Kidney (tissue), 14 donors: Measurements from ENCODE around the gene APOL3. TPM values are rescaled to one million over a fixed set of nuclear protein-coding genes. Genes with fewer than 3 reads are reported as not detected.
"Not testable (repeated sequence)": the region's sequence is repeated elsewhere in the genome, so short reads cannot be mapped to it uniquely, and the experiment has no call there.

Experiments
- DNase-seq, 5 donors: peaks; one replicate each; pipeline ENCODE4 v3.0.0-alpha.2; 2013 to 2020
- FAIRE-seq: peaks from 2 replicates; lab custom pipeline; 2012; peaks lifted over from hg19 to GRCh38; lab: Jason Lieb, UNC
- H3K27ac ChIP-seq, 2 donors: one replicate each; pipeline ENCODE4 v1.7.0; 2013; ENCODE audit warnings: low read depth in 2 of 2, low read length in 2 of 2, inconsistent platforms in 1 of 2
- H3K27me3 ChIP-seq: one replicate; pipeline ENCODE4 v1.7.1; 2013; ENCODE audit warnings: low read length, inconsistent platforms; ENCODE audit not compliant: control insufficient read depth, insufficient read depth
- H3K36me3 ChIP-seq, 3 donors: one replicate each; pipeline versions ENCODE4 v1.7.0 to v1.7.1; 2013; ENCODE audit warnings: low read length in 3 of 3, control low read depth in 1 of 3, inconsistent platforms in 1 of 3; ENCODE audit not compliant: insufficient read depth in 3 of 3, control insufficient read depth in 2 of 3
- H3K4me1 ChIP-seq, 3 donors: one replicate each; pipeline versions ENCODE4 v1.7.0 to v1.7.1; 2013; ENCODE audit warnings: low read length in 3 of 3, inconsistent platforms in 1 of 3, low read depth in 1 of 3; ENCODE audit not compliant: control insufficient read depth in 2 of 3, insufficient read depth in 2 of 3
- H3K4me3 ChIP-seq, 3 donors: one replicate each; pipeline versions ENCODE4 v1.7.0 to v1.8.1; 2013; ENCODE audit warnings: low read length in 3 of 3, control low read depth in 1 of 3, inconsistent platforms in 1 of 3
- H3K9ac ChIP-seq, 3 donors: one replicate each; pipeline versions ENCODE4 v1.7.0 to v1.7.1; 2013; ENCODE audit warnings: low read length in 3 of 3, control low read depth in 1 of 3, inconsistent platforms in 1 of 3
- H3K9me3 ChIP-seq, 3 donors: one replicate each; pipeline versions ENCODE4 v1.7.0 to v1.7.1; 2013; ENCODE audit warnings: low read length in 3 of 3, control low read depth in 1 of 3, inconsistent platforms in 1 of 3; ENCODE audit not compliant: control insufficient read depth in 2 of 3, insufficient read depth in 1 of 3
- intact Hi-C: fragments of 100-400 bp; cut with DNase I; formaldehyde crosslinking; loops from one replicate; pipeline ENCODE4 v1.11.1; 2022
- polyA plus RNA-seq: library from polyadenylated mRNA; stranded (reverse); fragments of 350-450 nt; fragmentation: Illumina TruSeq; extraction: RNeasy Lipid Tissue Mini Kit (QIAGEN cat#74804); gene quantifications from one replicate; pipeline ENCODE4 v1.2.3, GENCODE V29; 2014; ENCODE audit warnings: low read depth, low replicate concordance; ENCODE audit not compliant: insufficient read depth
- total RNA-seq: library from RNA; stranded (reverse); fragmentation: NEBNext Ultra II Directional; extraction: Animal tissue kit (Norgen Biotek cat#: 25700); gene quantifications from one replicate; pipeline ENCODE4 v1.2.1, GENCODE V29; 2021
- TF ChIP-seq, protein P1 (sequence below): IDR thresholded peaks from 3 replicates; pipeline ENCODE4 v1.5.1; 2012; ENCODE audit warnings: mild to moderate bottlenecking, moderate library complexity, borderline replicate concordance; ENCODE audit not compliant: insufficient read depth; ENCODE audit errors: extremely low read depth
- donor health status: control.
- donor health status: control.
- donor health status: control.
- donor health status: control.
- donor health status: control.
- donor health status: DM: yes; HTN: yes; CAD: no.
- donor health status: Normal renal cell carcinoma (clear cell type).

The APOL3 gene
- total and polyA plus RNA-seq, 2 donors from 2014 or later: 25.1 to 43.7 TPM

- TF ChIP-seq, protein P1, sequence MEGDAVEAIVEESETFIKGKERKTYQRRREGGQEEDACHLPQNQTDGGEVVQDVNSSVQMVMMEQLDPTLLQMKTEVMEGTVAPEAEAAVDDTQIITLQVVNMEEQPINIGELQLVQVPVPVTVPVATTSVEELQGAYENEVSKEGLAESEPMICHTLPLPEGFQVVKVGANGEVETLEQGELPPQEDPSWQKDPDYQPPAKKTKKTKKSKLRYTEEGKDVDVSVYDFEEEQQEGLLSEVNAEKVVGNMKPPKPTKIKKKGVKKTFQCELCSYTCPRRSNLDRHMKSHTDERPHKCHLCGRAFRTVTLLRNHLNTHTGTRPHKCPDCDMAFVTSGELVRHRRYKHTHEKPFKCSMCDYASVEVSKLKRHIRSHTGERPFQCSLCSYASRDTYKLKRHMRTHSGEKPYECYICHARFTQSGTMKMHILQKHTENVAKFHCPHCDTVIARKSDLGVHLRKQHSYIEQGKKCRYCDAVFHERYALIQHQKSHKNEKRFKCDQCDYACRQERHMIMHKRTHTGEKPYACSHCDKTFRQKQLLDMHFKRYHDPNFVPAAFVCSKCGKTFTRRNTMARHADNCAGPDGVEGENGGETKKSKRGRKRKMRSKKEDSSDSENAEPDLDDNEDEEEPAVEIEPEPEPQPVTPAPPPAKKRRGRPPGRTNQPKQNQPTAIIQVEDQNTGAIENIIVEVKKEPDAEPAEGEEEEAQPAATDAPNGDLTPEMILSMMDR: no peak
- intact Hi-C loops: no loop called here
- peak overlapping the region in 1 of 2 donors; percentile 32 for H3K27ac ChIP-seq
- H3K9ac ChIP-seq: no peak overlapping the region
- no peaks in the 10 kb centered on the region for H3K36me3 ChIP-seq
- no peaks in the 10 kb centered on the region for H3K27me3 ChIP-seq
- no peaks in the 10 kb centered on the region for H3K9me3 ChIP-seq
- peaks cover 0 to 18% (median 13%) of the 10 kb centered on the region in 3 donors for H3K4me1 ChIP-seq
- H3K4me3 ChIP-seq: no peak overlapping the region
- FAIRE-seq (no peak), DNase-seq (peak in 1 of 5 donors; percentile 5)
Measured at GRCh38 chr22:36208162-36208765, 47.7 kb upstream of the APOL3 start.

- H3K36me3 ChIP-seq: no peaks in the 10 kb centered on the region
- DNase-seq (no peak), FAIRE-seq (no peak)
- TF ChIP-seq, protein P1: no peak
- intact Hi-C loops: no loop called here
- no peaks in the 10 kb centered on the region for H3K27me3 ChIP-seq
- H3K4me1 ChIP-seq: peaks cover 2 to 17% (median 10%) of the 10 kb centered on the region in 3 donors
- H3K27ac ChIP-seq: no peak overlapping the region
- no peak overlapping the region for H3K9ac ChIP-seq
- H3K4me3 ChIP-seq: no peak overlapping the region
- H3K9me3 ChIP-seq: no peaks in the 10 kb centered on the region
Measured at GRCh38 chr22:36206255-36206654, 45.7 kb upstream of the APOL3 start.

- not testable (repeated sequence) for FAIRE-seq, H3K9me3 ChIP-seq
- peak in 1 of 5 donors; percentile 28 for DNase-seq
Measured at GRCh38 chr22:36205573-36205972, 45.0 kb upstream of the APOL3 start.

DNA sequence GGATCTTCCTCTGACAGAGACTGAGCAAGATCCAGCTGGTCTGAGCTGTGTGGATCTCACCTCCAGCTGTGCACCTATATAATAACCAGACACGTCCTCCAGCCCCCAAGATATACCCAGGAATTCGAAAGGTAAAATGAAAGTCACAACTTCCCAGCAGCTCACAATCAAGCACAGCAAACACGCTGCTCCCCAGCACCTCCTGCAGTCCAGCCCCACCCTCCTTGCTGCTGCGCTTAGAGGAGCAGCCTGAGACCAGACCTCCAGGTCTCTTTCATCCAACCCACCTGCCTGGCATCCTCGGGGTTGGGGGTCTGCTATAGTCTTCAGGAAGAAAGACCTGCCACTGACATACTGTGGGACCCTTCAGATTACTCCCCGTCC, 44.1 kb upstream of the APOL3 start:
- H3K4me3 ChIP-seq: no peak overlapping the region
- H3K36me3 ChIP-seq: no peaks in the 10 kb centered on the region
- TF ChIP-seq, protein P1: no peak
- DNase-seq: no peak
- no peaks in the 10 kb centered on the region for H3K9me3 ChIP-seq
- H3K27ac ChIP-seq: no peak overlapping the region
- H3K9ac ChIP-seq: peak overlapping the region in 1 of 3 donors; percentile 7
- no peak for FAIRE-seq
- intact Hi-C loops: no loop called here
- peaks cover 0 to 15% (median 2%) of the 10 kb centered on the region in 3 donors for H3K4me1 ChIP-seq
- H3K27me3 ChIP-seq: no peaks in the 10 kb centered on the region

More at GRCh38 chr22:36205573-36205972, 45.0 kb upstream of the APOL3 start:
- H3K4me3 ChIP-seq, H3K27me3 ChIP-seq, intact Hi-C loops, H3K27ac ChIP-seq, H3K9ac ChIP-seq, H3K36me3 ChIP-seq: not testable (repeated sequence)
- H3K4me1 ChIP-seq: peaks cover 2 to 15% (median 3%) of the 10 kb centered on the region in 3 donors
